GM12892 (cell line): ENCODE results near the gene AK9.

Source experiments
- POLR2A ChIP-seq: IDR thresholded peaks from 2 replicates; pipeline ENCODE4 v1.6.1; 2011; ENCODE audit warnings: low read depth, low read length, control low read depth
- POLR2AphosphoS5 ChIP-seq: IDR thresholded peaks from 2 replicates; pipeline ENCODE4 v1.6.1; 2011; ENCODE audit warnings: low read depth, low read length, control low read depth

DNA sequence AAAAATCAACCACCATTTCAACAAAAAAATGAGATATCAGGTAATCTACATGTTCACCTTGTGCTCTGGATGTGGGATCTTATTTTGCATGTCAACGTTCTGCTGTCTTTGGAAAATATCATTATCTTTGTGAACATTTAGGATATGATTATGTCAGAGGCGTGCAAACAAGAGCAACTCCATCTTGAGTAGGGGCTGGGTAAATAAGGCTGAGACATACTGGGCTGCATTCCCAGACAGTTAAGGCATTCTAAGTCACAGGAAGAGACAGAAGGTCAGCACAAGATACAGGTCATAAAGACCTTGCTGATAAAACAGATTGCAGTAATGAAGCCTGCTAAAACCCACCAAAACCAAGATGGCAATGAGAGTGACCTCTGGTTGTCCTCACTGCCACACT is 179.2 kb downstream of the AK9 start:
- TF ChIP-seq POLR2A (no peak), POLR2AphosphoS5 (no peak)
